Body of pancreas (tissue), 4 donors: Measurements from ENCODE around the gene P4HA1.

Experiments
- POLR2A ChIP-seq, 3 donors: fragments of 450-650 bp; IDR thresholded peaks; one replicate each; pipeline ENCODE4 v1.6.1; 2016; ENCODE audit warnings: antibody characterized with exemption in 3 of 3, mild to moderate bottlenecking in 2 of 3
- TF ChIP-seq, protein P1 (sequence below), 7 experiments: fragments of 450-650 bp in 4 of 7; fragments of 200-600 bp in 3 of 7; sonication (generic) in 3 of 7; IDR thresholded peaks; one replicate each; pipeline ENCODE4 v1.5.1; 2016 to 2019; ENCODE audit warnings: antibody characterized with exemption in 7 of 7

- TF ChIP-seq, protein P1, sequence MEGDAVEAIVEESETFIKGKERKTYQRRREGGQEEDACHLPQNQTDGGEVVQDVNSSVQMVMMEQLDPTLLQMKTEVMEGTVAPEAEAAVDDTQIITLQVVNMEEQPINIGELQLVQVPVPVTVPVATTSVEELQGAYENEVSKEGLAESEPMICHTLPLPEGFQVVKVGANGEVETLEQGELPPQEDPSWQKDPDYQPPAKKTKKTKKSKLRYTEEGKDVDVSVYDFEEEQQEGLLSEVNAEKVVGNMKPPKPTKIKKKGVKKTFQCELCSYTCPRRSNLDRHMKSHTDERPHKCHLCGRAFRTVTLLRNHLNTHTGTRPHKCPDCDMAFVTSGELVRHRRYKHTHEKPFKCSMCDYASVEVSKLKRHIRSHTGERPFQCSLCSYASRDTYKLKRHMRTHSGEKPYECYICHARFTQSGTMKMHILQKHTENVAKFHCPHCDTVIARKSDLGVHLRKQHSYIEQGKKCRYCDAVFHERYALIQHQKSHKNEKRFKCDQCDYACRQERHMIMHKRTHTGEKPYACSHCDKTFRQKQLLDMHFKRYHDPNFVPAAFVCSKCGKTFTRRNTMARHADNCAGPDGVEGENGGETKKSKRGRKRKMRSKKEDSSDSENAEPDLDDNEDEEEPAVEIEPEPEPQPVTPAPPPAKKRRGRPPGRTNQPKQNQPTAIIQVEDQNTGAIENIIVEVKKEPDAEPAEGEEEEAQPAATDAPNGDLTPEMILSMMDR (IDR thresholded peaks at IDR 0.05): no peak
- no peak for TF ChIP-seq POLR2A (IDR thresholded peaks at IDR 0.05)
These were observed 622 bp upstream of the P4HA1 start for GRCh38 chr10:73097305-73097670.
